Astrocyte (in vitro differentiated cells and primary cell): ENCODE results near the gene CACNB2. TPM values are rescaled to one million over a fixed set of nuclear protein-coding genes. Genes with fewer than 3 reads are reported as not detected.

Experiments used
- DNase-seq: peaks from one replicate; pipeline ENCODE4 v3.0.0-alpha.2; 2010; ENCODE audit warnings: low read depth
- FAIRE-seq: peaks from 2 replicates; lab custom pipeline; 2011; peaks lifted over from hg19 to GRCh38; lab: Jason Lieb, UNC
- H2AFZ ChIP-seq: 2 replicates; pipeline ENCODE4 v1.6.0; 2012; ENCODE audit warnings: low read depth, low read length, inconsistent platforms
- H3K27ac ChIP-seq: 2 replicates; pipeline ENCODE4 v1.5.1; 2011; ENCODE audit warnings: low read depth, low read length, inconsistent platforms
- H3K27me3 ChIP-seq: 2 replicates; pipeline ENCODE4 v1.6.0; 2011; ENCODE audit warnings: low read length, inconsistent platforms; ENCODE audit not compliant: insufficient read depth
- H3K36me3 ChIP-seq: 2 replicates; pipeline ENCODE4 v1.5.1; 2011; ENCODE audit warnings: low read length, inconsistent platforms; ENCODE audit not compliant: insufficient read depth
- H3K4me1 ChIP-seq: 2 replicates; pipeline ENCODE4 v1.5.1; 2011; ENCODE audit warnings: low read length, inconsistent platforms; ENCODE audit not compliant: insufficient read depth
- H3K4me2 ChIP-seq: 2 replicates; pipeline ENCODE4 v1.6.0; 2012; ENCODE audit warnings: low read length, inconsistent platforms
- H3K4me3 ChIP-seq: 2 replicates; pipeline ENCODE4 v1.5.1; 2011; ENCODE audit warnings: low read depth, mild to moderate bottlenecking, low read length, inconsistent platforms; ENCODE audit not compliant: insufficient read depth
- H3K79me2 ChIP-seq: 2 replicates; pipeline ENCODE4 v1.6.0; 2012; ENCODE audit warnings: mild to moderate bottlenecking, low read length, inconsistent platforms; ENCODE audit not compliant: insufficient read depth
- H3K9ac ChIP-seq: 2 replicates; pipeline ENCODE4 v1.6.0; 2012; ENCODE audit warnings: mild to moderate bottlenecking, low read length, inconsistent platforms
- H3K9me3 ChIP-seq: 2 replicates; pipeline ENCODE4 v1.5.1; 2012; ENCODE audit warnings: low read depth, mild to moderate bottlenecking, low read length, inconsistent platforms; ENCODE audit not compliant: insufficient read depth
- H4K20me1 ChIP-seq: 2 replicates; pipeline ENCODE4 v1.6.0; 2012; ENCODE audit warnings: low read length, inconsistent platforms; ENCODE audit not compliant: insufficient read depth
- H3K27ac Mint-ChIP-seq: one replicate; pipeline ENCODE4 v1.8.0; 2021; ENCODE audit warnings: mild to moderate bottlenecking, mixed read lengths; ENCODE audit not compliant: unreplicated experiment
- H3K27me3 Mint-ChIP-seq: one replicate; pipeline ENCODE4 v1.8.0; 2021; ENCODE audit warnings: low read depth, mixed read lengths; ENCODE audit not compliant: unreplicated experiment
- H3K36me3 Mint-ChIP-seq: one replicate; pipeline ENCODE4 v1.8.0; 2021; ENCODE audit warnings: low read depth, mixed read lengths; ENCODE audit not compliant: unreplicated experiment
- H3K4me1 Mint-ChIP-seq: one replicate; pipeline ENCODE4 v1.8.0; 2021; ENCODE audit warnings: low read depth, mixed read lengths; ENCODE audit not compliant: unreplicated experiment
- H3K4me3 Mint-ChIP-seq: one replicate; pipeline ENCODE4 v1.8.0; 2021; ENCODE audit warnings: mild to moderate bottlenecking, moderate library complexity, mixed read lengths; ENCODE audit not compliant: unreplicated experiment
- H3K9me3 Mint-ChIP-seq: one replicate; pipeline ENCODE4 v1.8.0; 2021; ENCODE audit warnings: mild to moderate bottlenecking, mixed read lengths; ENCODE audit not compliant: unreplicated experiment
- CTCF ChIP-seq: IDR thresholded peaks from 2 replicates; pipeline ENCODE4 v1.5.1; 2011; ENCODE audit warnings: low read depth, mild to moderate bottlenecking, inconsistent platforms, low read length, moderate library complexity; ENCODE audit not compliant: insufficient read depth
- EZH2 ChIP-seq: IDR thresholded peaks from 2 replicates; pipeline ENCODE4 v1.6.1; 2012; ENCODE audit warnings: mild to moderate bottlenecking, low read length, inconsistent platforms; ENCODE audit not compliant: insufficient read depth
- total RNA-seq: library from RNA; stranded (reverse); gene quantifications from 2 replicates; pipeline ENCODE4 v1.2.1, GENCODE V29; 2021

CACNB2 gene
- total RNA-seq, 1 donor from 2014 or later: 0.66 TPM

GRCh38 chr10:18313140-18313530 lies 172.9 kb downstream of the CACNB2 start:
- no peaks in the 10 kb centered on the region for H4K20me1 ChIP-seq
- H2AFZ ChIP-seq: no peak overlapping the region
- H3K4me1 ChIP-seq: no peaks in the 10 kb centered on the region
- H3K27me3 Mint-ChIP-seq: no peaks in the 10 kb centered on the region
- H3K27ac Mint-ChIP-seq: no peak overlapping the region
- no peak overlapping the region for H3K27ac ChIP-seq
- H3K9me3 ChIP-seq: no peaks in the 10 kb centered on the region
- FAIRE-seq (no peak), DNase-seq (no peak)
- no peaks in the 10 kb centered on the region for H3K9me3 Mint-ChIP-seq
- no peak overlapping the region for H3K4me3 Mint-ChIP-seq
- no peaks in the 10 kb centered on the region for H3K27me3 ChIP-seq
- TF ChIP-seq EZH2 (no peak), CTCF (no peak)
- no peak overlapping the region for H3K9ac ChIP-seq
- H3K4me1 Mint-ChIP-seq: no peaks in the 10 kb centered on the region
- H3K79me2 ChIP-seq: no peaks in the 10 kb centered on the region
- no peak overlapping the region for H3K4me2 ChIP-seq
- no peaks in the 10 kb centered on the region for H3K36me3 ChIP-seq
- H3K4me3 ChIP-seq: no peak overlapping the region
- no peaks in the 10 kb centered on the region for H3K36me3 Mint-ChIP-seq

GRCh38 chr10:18313626-18314025 lies 173.4 kb downstream of the CACNB2 start:
- DNase-seq (no peak), FAIRE-seq (no peak)
- no peaks in the 10 kb centered on the region for H3K9me3 ChIP-seq
- H3K79me2 ChIP-seq: no peaks in the 10 kb centered on the region
- Mint-ChIP-seq H3K9me3 (peaks cover under 1% of the 10 kb centered on the region), H3K4me3 (no peak overlapping the region), H3K36me3 (no peaks in the 10 kb centered on the region), H3K27me3 (no peaks in the 10 kb centered on the region), H3K4me1 (no peaks in the 10 kb centered on the region), H3K27ac (no peak overlapping the region)
- H3K4me2 ChIP-seq: no peak overlapping the region
- no peak overlapping the region for H3K9ac ChIP-seq
- no peaks in the 10 kb centered on the region for H4K20me1 ChIP-seq
- no peaks in the 10 kb centered on the region for H3K27me3 ChIP-seq
- no peaks in the 10 kb centered on the region for H3K4me1 ChIP-seq
- no peak for TF ChIP-seq CTCF
- TF ChIP-seq EZH2: no peak
- H2AFZ ChIP-seq: no peak overlapping the region
- H3K4me3 ChIP-seq: no peak overlapping the region
- no peaks in the 10 kb centered on the region for H3K36me3 ChIP-seq
- no peak overlapping the region for H3K27ac ChIP-seq

- FAIRE-seq (no peak), DNase-seq (no peak)
- Histone ChIP-seq H3K36me3 (no peaks in the 10 kb centered on the region), H3K9me3 (peaks cover 5% of the 10 kb centered on the region), H3K4me1 (no peaks in the 10 kb centered on the region), H3K9ac (no peak overlapping the region), H3K4me3 (no peak overlapping the region), H4K20me1 (no peaks in the 10 kb centered on the region), H3K79me2 (no peaks in the 10 kb centered on the region), H3K4me2 (no peak overlapping the region), H3K27ac (no peak overlapping the region), H2AFZ (no peak overlapping the region), H3K27me3 (no peaks in the 10 kb centered on the region)
- no peak for TF ChIP-seq EZH2
- no peak for TF ChIP-seq CTCF
- no peaks in the 10 kb centered on the region for H3K27me3 Mint-ChIP-seq
- H3K4me3 Mint-ChIP-seq: no peak overlapping the region
- no peak overlapping the region for H3K27ac Mint-ChIP-seq
- H3K36me3 Mint-ChIP-seq: no peaks in the 10 kb centered on the region
- H3K9me3 Mint-ChIP-seq: peaks cover 6% of the 10 kb centered on the region
- H3K4me1 Mint-ChIP-seq: no peaks in the 10 kb centered on the region
These were observed 179.4 kb downstream of the CACNB2 start for GRCh38 chr10:18319628-18320027.
